ENCODE data around the gene LATS1.
"Not testable (repeated sequence)": the region's sequence is repeated elsewhere in the genome, so short reads cannot be mapped to it uniquely, and the experiment has no call there.

The LATS1 gene

DNA sequence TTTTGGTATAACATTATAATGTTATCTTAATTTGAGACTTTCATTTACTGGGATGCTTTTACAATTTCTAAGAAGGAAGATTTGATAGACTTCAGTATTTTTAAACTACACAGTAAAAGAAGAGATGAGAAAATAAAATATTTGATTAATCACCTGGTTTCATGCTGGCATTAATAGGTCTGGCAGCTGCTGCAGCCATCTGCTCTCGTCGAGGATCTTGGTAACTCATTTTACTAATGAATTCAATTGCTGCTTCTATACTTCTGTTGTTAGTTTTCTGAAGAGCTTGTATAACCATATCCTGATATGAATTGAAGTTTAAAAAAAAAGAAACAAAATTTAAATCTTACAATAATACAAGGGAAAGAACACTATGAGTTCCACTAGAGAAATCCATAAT, 23.0 kb downstream of the LATS1 start:
- Histone ChIP-seq H3K36me3 (ENCODE audit: insufficient read depth, low read length) (peaks cover 4% of the 10 kb centered on the region), H3K27ac (ENCODE audit: low read depth, low read length) (no peak overlapping the region), H3K27me3 (ENCODE audit: control insufficient read depth in 1 of 2, insufficient read depth in 2 of 2, low read length in 2 of 2) (no peaks in the 10 kb centered on the region), H3K9ac (ENCODE audit: low read length) (no peak overlapping the region), H3K4me3 (ENCODE audit: low read depth in 1 of 2, low read length in 2 of 2) (no peak overlapping the region), H3K9me3 (ENCODE audit: low read length) (no peaks in the 10 kb centered on the region), H3K4me1 (ENCODE audit: insufficient read depth, low read length) (peaks cover 6% of the 10 kb centered on the region)

DNA sequence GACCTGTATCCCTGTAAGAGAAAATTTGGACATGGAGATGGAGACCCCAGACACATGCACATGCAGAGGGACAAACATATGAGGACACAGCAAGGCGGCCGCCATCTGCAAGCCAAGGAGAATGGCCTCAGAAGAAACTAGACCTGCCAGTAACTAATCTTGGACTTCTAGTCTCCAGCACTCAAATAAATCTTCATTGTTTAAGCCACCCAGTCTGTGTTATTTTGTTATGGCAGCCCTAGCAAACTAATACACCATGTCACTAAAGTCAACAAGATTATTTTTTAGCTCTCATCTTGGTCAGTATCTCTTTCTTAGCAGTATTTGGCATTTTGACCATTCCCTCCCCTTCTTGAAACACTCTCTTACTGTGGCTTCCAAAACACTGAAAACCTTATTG, 26.7 kb downstream of the LATS1 start:
- Histone ChIP-seq H3K36me3 (ENCODE audit: insufficient read depth, low read length) (peaks cover 9% of the 10 kb centered on the region), H3K4me1 (ENCODE audit: insufficient read depth, low read length) (no peaks in the 10 kb centered on the region), H3K9ac (ENCODE audit: low read length) (no peak overlapping the region), H3K27ac (ENCODE audit: low read depth, low read length) (no peak overlapping the region), H3K9me3 (ENCODE audit: low read length) (no peaks in the 10 kb centered on the region), H3K27me3 (ENCODE audit: control insufficient read depth in 1 of 2, insufficient read depth in 2 of 2, low read length in 2 of 2) (no peaks in the 10 kb centered on the region), H3K4me3 (ENCODE audit: low read depth in 1 of 2, low read length in 2 of 2) (no peak overlapping the region)

GRCh38 chr6:149686230-149686629, 31.7 kb downstream of the LATS1 start:
- no peak overlapping the region for H3K4me3 ChIP-seq (ENCODE audit: low read depth in 1 of 2, low read length in 2 of 2)
- H3K4me1 ChIP-seq (ENCODE audit: insufficient read depth, low read length): no peaks in the 10 kb centered on the region
- no peaks in the 10 kb centered on the region for H3K27me3 ChIP-seq (ENCODE audit: control insufficient read depth in 1 of 2, insufficient read depth in 2 of 2, low read length in 2 of 2)
- H3K36me3 ChIP-seq (ENCODE audit: insufficient read depth, low read length): peaks cover 21% of the 10 kb centered on the region
- H3K27ac ChIP-seq (ENCODE audit: low read depth, low read length): no peak overlapping the region
- no peaks in the 10 kb centered on the region for H3K9me3 ChIP-seq (ENCODE audit: low read length)
- H3K9ac ChIP-seq (ENCODE audit: low read length): no peak overlapping the region

- Histone ChIP-seq H3K27ac (ENCODE audit: low read depth, low read length) (no peak overlapping the region), H3K36me3 (ENCODE audit: insufficient read depth, low read length) (peaks cover 12% of the 10 kb centered on the region), H3K4me3 (ENCODE audit: low read depth in 1 of 2, low read length in 2 of 2) (no peak overlapping the region), H3K9me3 (ENCODE audit: low read length) (no peaks in the 10 kb centered on the region), H3K9ac (ENCODE audit: low read length) (no peak overlapping the region), H3K4me1 (ENCODE audit: insufficient read depth, low read length) (no peaks in the 10 kb centered on the region), H3K27me3 (ENCODE audit: control insufficient read depth in 1 of 2, insufficient read depth in 2 of 2, low read length in 2 of 2) (no peaks in the 10 kb centered on the region)
Measured at GRCh38 chr6:149683256-149683859, 34.5 kb downstream of the LATS1 start.

DNA sequence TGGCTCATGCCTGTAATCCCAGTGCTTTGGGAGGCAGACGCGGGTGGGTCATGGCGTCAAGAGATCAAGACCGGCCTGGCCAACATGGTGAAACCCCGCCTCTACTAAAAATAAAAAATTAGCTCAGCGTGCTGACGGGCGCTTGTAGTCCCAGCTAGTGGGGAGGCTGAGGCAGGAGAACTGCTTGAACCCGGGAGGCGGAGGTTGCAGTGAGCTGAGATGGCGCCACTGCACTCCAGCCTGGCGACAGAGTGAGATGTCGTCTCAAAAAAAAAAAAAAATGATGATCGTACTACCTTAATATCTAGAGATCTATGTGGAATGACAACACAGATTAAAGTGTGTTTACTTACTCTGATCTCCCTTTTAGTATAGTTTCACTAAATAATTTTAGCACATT, 36.1 kb downstream of the LATS1 start:
- H3K27ac ChIP-seq (ENCODE audit: low read depth, low read length); H3K9ac ChIP-seq (ENCODE audit: low read length); H3K4me1 ChIP-seq (ENCODE audit: insufficient read depth, low read length); H3K27me3 ChIP-seq (ENCODE audit: control insufficient read depth in 1 of 2, insufficient read depth in 2 of 2, low read length in 2 of 2); H3K4me3 ChIP-seq (ENCODE audit: low read depth in 1 of 2, low read length in 2 of 2); H3K9me3 ChIP-seq (ENCODE audit: low read length): not testable (repeated sequence)
- H3K36me3 ChIP-seq (ENCODE audit: insufficient read depth, low read length): peaks cover 12% of the 10 kb centered on the region

DNA sequence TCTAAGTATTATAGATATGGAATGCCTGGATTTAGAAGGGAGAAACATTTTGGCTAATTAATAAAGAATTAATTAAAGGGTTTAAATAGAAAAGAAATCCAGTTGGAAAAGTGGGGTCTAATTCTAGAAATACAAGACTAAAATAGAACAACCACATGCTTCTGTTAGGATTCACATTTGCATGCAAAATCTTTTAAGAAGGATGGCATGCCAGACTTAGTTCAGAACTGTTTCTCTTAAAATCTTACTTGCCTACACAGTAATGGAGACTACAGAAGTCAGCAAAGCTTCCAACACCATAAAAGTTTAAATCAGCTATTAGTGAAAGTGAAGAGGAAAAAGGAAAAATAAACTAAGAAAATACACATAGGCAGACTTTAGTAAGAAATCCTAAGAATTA, 36.7 kb downstream of the LATS1 start:
- H3K36me3 ChIP-seq (ENCODE audit: insufficient read depth, low read length): peaks cover 17% of the 10 kb centered on the region

DNA sequence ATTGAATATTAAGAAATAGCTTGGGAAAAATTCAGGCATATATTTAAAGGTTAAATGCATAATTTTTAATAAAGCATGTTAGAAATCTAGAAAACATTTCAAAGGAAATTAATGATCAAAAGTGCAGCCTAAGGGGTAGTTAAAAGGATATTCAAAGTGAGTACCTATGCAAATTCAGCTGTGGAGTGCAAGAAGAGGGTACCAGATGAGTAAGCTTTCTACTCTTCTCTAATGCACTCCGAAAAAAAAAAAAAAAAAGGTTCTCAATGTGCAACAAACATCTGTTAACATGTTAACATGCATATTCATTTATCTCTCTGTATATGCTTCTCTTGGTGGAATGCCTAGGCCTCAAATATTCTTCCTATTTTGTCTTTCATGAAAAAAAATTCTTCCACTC, 37.4 kb downstream of the LATS1 start:
- H3K4me1 ChIP-seq (ENCODE audit: insufficient read depth, low read length): no peaks in the 10 kb centered on the region
- no peak overlapping the region for H3K4me3 ChIP-seq (ENCODE audit: low read depth in 1 of 2, low read length in 2 of 2)
- no peaks in the 10 kb centered on the region for H3K9me3 ChIP-seq (ENCODE audit: low read length)
- no peak overlapping the region for H3K9ac ChIP-seq (ENCODE audit: low read length)
- H3K27me3 ChIP-seq (ENCODE audit: control insufficient read depth in 1 of 2, insufficient read depth in 2 of 2, low read length in 2 of 2): no peaks in the 10 kb centered on the region
- no peak overlapping the region for H3K27ac ChIP-seq (ENCODE audit: low read depth, low read length)
- peaks cover 23% of the 10 kb centered on the region for H3K36me3 ChIP-seq (ENCODE audit: insufficient read depth, low read length)

More for the DNA sequence above, 36.7 kb downstream of the LATS1 start:
- Histone ChIP-seq H3K9ac (ENCODE audit: low read length) (no peak overlapping the region), H3K9me3 (ENCODE audit: low read length) (no peaks in the 10 kb centered on the region), H3K4me3 (ENCODE audit: low read depth in 1 of 2, low read length in 2 of 2) (no peak overlapping the region), H3K27me3 (ENCODE audit: control insufficient read depth in 1 of 2, insufficient read depth in 2 of 2, low read length in 2 of 2) (no peaks in the 10 kb centered on the region), H3K4me1 (ENCODE audit: insufficient read depth, low read length) (no peaks in the 10 kb centered on the region), H3K27ac (ENCODE audit: low read depth, low read length) (no peak overlapping the region)

GRCh38 chr6:149672265-149672664, 45.6 kb downstream of the LATS1 start:
- H3K27ac ChIP-seq (ENCODE audit: low read depth, low read length); H3K4me3 ChIP-seq (ENCODE audit: low read depth in 1 of 2, low read length in 2 of 2); H3K4me1 ChIP-seq (ENCODE audit: insufficient read depth, low read length); H3K9ac ChIP-seq (ENCODE audit: low read length); H3K9me3 ChIP-seq (ENCODE audit: low read length); H3K27me3 ChIP-seq (ENCODE audit: control insufficient read depth in 1 of 2, insufficient read depth in 2 of 2, low read length in 2 of 2): not testable (repeated sequence)
- H3K36me3 ChIP-seq (ENCODE audit: insufficient read depth, low read length): peaks cover 33% of the 10 kb centered on the region

- peaks cover 36% of the 10 kb centered on the region for H3K36me3 ChIP-seq (ENCODE audit: insufficient read depth, low read length)
Measured at GRCh38 chr6:149660028-149660427, 57.9 kb downstream of the LATS1 start.

GRCh38 chr6:149657441-149657840, 60.5 kb downstream of the LATS1 start:
- H3K9me3 ChIP-seq (ENCODE audit: low read length): no peaks in the 10 kb centered on the region
- H3K27me3 ChIP-seq (ENCODE audit: control insufficient read depth in 1 of 2, insufficient read depth in 2 of 2, low read length in 2 of 2): no peaks in the 10 kb centered on the region
- no peak overlapping the region for H3K27ac ChIP-seq (ENCODE audit: low read depth, low read length)
- H3K36me3 ChIP-seq (ENCODE audit: insufficient read depth, low read length): peaks cover 24% of the 10 kb centered on the region
- H3K4me3 ChIP-seq (ENCODE audit: low read depth in 1 of 2, low read length in 2 of 2): no peak overlapping the region
- no peaks in the 10 kb centered on the region for H3K4me1 ChIP-seq (ENCODE audit: insufficient read depth, low read length)
- H3K9ac ChIP-seq (ENCODE audit: low read length): no peak overlapping the region

More at GRCh38 chr6:149660028-149660427, 57.9 kb downstream of the LATS1 start:
- Histone ChIP-seq H3K27ac (ENCODE audit: low read depth, low read length) (no peak overlapping the region), H3K4me3 (ENCODE audit: low read depth in 1 of 2, low read length in 2 of 2) (no peak overlapping the region), H3K4me1 (ENCODE audit: insufficient read depth, low read length) (no peaks in the 10 kb centered on the region), H3K9me3 (ENCODE audit: low read length) (no peaks in the 10 kb centered on the region), H3K27me3 (ENCODE audit: control insufficient read depth in 1 of 2, insufficient read depth in 2 of 2, low read length in 2 of 2) (no peaks in the 10 kb centered on the region), H3K9ac (ENCODE audit: low read length) (no peak overlapping the region)

GRCh38 chr6:149651056-149651455, 66.8 kb downstream of the LATS1 start:
- Histone ChIP-seq H3K9me3 (ENCODE audit: low read length) (no peaks in the 10 kb centered on the region), H3K4me1 (ENCODE audit: insufficient read depth, low read length) (peaks cover 14% of the 10 kb centered on the region)

More at GRCh38 chr6:149651056-149651455, 66.8 kb downstream of the LATS1 start:
- H3K9ac ChIP-seq (ENCODE audit: low read length): no peak overlapping the region
- H3K27me3 ChIP-seq (ENCODE audit: control insufficient read depth in 1 of 2, insufficient read depth in 2 of 2, low read length in 2 of 2): no peaks in the 10 kb centered on the region
- H3K36me3 ChIP-seq (ENCODE audit: insufficient read depth, low read length): no peaks in the 10 kb centered on the region
- no peak overlapping the region for H3K27ac ChIP-seq (ENCODE audit: low read depth, low read length)
- H3K4me3 ChIP-seq (ENCODE audit: low read depth in 1 of 2, low read length in 2 of 2): no peak overlapping the region
